SHP77 treated with DMSO at 0.1 percent for 48 hours (cell line): Measurements from ENCODE around the gene NENF.

Experiments used
- DNase-seq: peaks from one replicate; lab custom pipeline; 2025; lab: John Stamatoyannopoulos, UW

The NENF gene

GRCh38 chr1:212431644-212432043 is 1.1 kb upstream of the NENF start:
- DNase-seq, result no peak

- DNase-seq, result no peak
Measured at GRCh38 chr1:212432272-212432660, 454 bp upstream of the NENF start.

- DNase-seq, result no peak
Measured at GRCh38 chr1:212433577-212434462, 1.1 kb downstream of the NENF start.

GRCh38 chr1:212434992-212435391 is 2.3 kb downstream of the NENF start:
- DNase-seq, result no peak

- DNase-seq, result no peak
Measured at GRCh38 chr1:212437179-212437798, 4.6 kb downstream of the NENF start.

- DNase-seq, result no peak
Measured at GRCh38 chr1:212438831-212439237, 6.1 kb downstream of the NENF start.

- no peak for DNase-seq
Measured at GRCh38 chr1:212440419-212440818, 7.7 kb downstream of the NENF start.

- DNase-seq, result no peak
Measured at GRCh38 chr1:212442408-212442807, 9.7 kb downstream of the NENF start.

- DNase-seq, result no peak
Measured at GRCh38 chr1:212446333-212446732, 13.6 kb downstream of the NENF start.

GRCh38 chr1:212447478-212447877 is 14.8 kb downstream of the NENF start:
- no peak for DNase-seq

- peak; percentile 66 for DNase-seq
Measured at GRCh38 chr1:212450331-212450881, 17.7 kb downstream of the NENF start.

GRCh38 chr1:212451416-212452322 is 18.9 kb downstream of the NENF start:
- DNase-seq, result no peak

GRCh38 chr1:212452323-212453155 is 19.8 kb downstream of the NENF start:
- no peak for DNase-seq

GRCh38 chr1:212453156-212453857 is 20.6 kb downstream of the NENF start:
- DNase-seq, result no peak

GRCh38 chr1:212454741-212455140 is 22.0 kb downstream of the NENF start:
- no peak for DNase-seq

- no peak for DNase-seq
Measured at GRCh38 chr1:212455401-212455800, 22.7 kb downstream of the NENF start.

GRCh38 chr1:212455803-212456528 is 23.2 kb downstream of the NENF start:
- DNase-seq, result peak; percentile 42

- DNase-seq, result no peak
Measured at GRCh38 chr1:212457740-212458338, 25.1 kb downstream of the NENF start.

GRCh38 chr1:212458817-212459216 is 26.1 kb downstream of the NENF start:
- no peak for DNase-seq
